HFFc6 (cell line): ENCODE data around the gene PLAAT5. TPM values are rescaled to one million over a fixed set of nuclear protein-coding genes. Genes with fewer than 3 reads are reported as not detected.

Experiments
- DNase-seq: peaks from one replicate; pipeline ENCODE4 v3.0.0-alpha.2; 2018
- H3K27ac Mint-ChIP-seq: 2 replicates; pipeline ENCODE4 v1.8.0; 2020; ENCODE audit warnings: mild to moderate bottlenecking, mixed read lengths
- H3K27me3 Mint-ChIP-seq: 2 replicates; pipeline ENCODE4 v1.8.0; 2021; ENCODE audit warnings: mild to moderate bottlenecking, moderate library complexity, mixed read lengths; ENCODE audit not compliant: insufficient read depth
- H3K36me3 Mint-ChIP-seq: 2 replicates; pipeline ENCODE4 v1.8.0; 2021; ENCODE audit warnings: low read depth, mixed read lengths
- H3K4me1 Mint-ChIP-seq: 2 replicates; pipeline ENCODE4 v1.8.0; 2020; ENCODE audit warnings: low read depth, mixed read lengths
- H3K4me3 Mint-ChIP-seq: 2 replicates; pipeline ENCODE4 v1.8.0; 2020; ENCODE audit warnings: mild to moderate bottlenecking, moderate library complexity, mixed read lengths
- H3K9me3 Mint-ChIP-seq: 2 replicates; pipeline ENCODE4 v1.8.0; 2020; ENCODE audit warnings: mild to moderate bottlenecking, mixed read lengths
- CTCF ChIP-seq: fragments of 200-600 bp; sonication (generic); IDR thresholded peaks from 2 replicates; pipeline ENCODE4 v1.5.0; 2021; ENCODE audit warnings: antibody characterized with exemption, mild to moderate bottlenecking
- total RNA-seq, 6 experiments: library from RNA; stranded (reverse); fragmentation: NEBNext Ultra II Directional; extraction: Animal tissue kit (Norgen Biotek cat#: 25700); gene quantifications; 2 replicates in 1 of 6; 3 replicates in 5 of 6; pipeline ENCODE4 v1.2.3, GENCODE V29; 2021

PLAAT5 gene
- total RNA-seq, 6 experiments from 2014 or later, result not detected

GRCh38 chr11:63478896-63479295 is 12.1 kb downstream of the PLAAT5 start:
- Mint-ChIP-seq H3K27ac (no peak overlapping the region), H3K36me3 (peaks cover 9% of the 10 kb centered on the region), H3K27me3 (peaks cover 13% of the 10 kb centered on the region; the same call in 1 of the 2 replicates), H3K4me3 (no peak overlapping the region), H3K4me1 (no peaks in the 10 kb centered on the region), H3K9me3 (peaks cover 11% of the 10 kb centered on the region)
- TF ChIP-seq CTCF, result peak; percentile 94
- peak; percentile 66 for DNase-seq

DNA sequence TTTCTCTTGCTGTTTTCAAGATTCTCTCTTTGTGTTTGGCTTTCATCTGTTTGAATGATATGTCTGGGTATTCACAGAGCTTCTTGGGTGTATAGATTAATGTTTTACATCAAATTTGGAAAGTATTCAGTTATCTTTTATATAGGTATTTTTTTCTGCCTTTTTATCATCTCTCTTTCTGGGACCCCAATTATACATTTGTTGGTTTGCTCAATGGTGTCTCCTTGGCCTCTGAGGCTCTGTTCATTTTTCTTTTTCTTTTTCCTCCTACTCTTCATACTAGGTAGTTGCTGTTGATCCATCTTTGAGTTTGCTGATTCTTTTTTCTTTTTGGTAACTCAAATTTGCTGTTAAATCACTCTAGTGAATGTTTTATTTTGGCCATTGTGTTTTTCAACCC is 14.3 kb downstream of the PLAAT5 start:
- H3K27ac Mint-ChIP-seq, result no peak overlapping the region
- H3K36me3 Mint-ChIP-seq, result peaks cover 9% of the 10 kb centered on the region
- peaks cover 17% of the 10 kb centered on the region for H3K9me3 Mint-ChIP-seq
- H3K4me1 Mint-ChIP-seq, result no peaks in the 10 kb centered on the region
- no peak for DNase-seq
- no peak overlapping the region for H3K4me3 Mint-ChIP-seq
- peaks cover 11% of the 10 kb centered on the region for H3K27me3 Mint-ChIP-seq
- no peak for TF ChIP-seq CTCF

GRCh38 chr11:63472372-63472771 is 18.6 kb downstream of the PLAAT5 start:
- no peak for TF ChIP-seq CTCF
- Mint-ChIP-seq H3K27ac (no peak overlapping the region), H3K27me3 (peaks cover 7% of the 10 kb centered on the region), H3K9me3 (peaks cover 31% of the 10 kb centered on the region), H3K36me3 (peaks cover 9% of the 10 kb centered on the region), H3K4me3 (no peak overlapping the region), H3K4me1 (no peaks in the 10 kb centered on the region)
- no peak for DNase-seq

- H3K4me1 Mint-ChIP-seq, result no peaks in the 10 kb centered on the region
- DNase-seq, result no peak
- no peak overlapping the region for H3K4me3 Mint-ChIP-seq
- peaks cover 12% of the 10 kb centered on the region for H3K27me3 Mint-ChIP-seq
- peaks cover 19% of the 10 kb centered on the region for H3K9me3 Mint-ChIP-seq
- H3K36me3 Mint-ChIP-seq, result no peaks in the 10 kb centered on the region; the same call in 1 of the 2 replicates
- H3K27ac Mint-ChIP-seq, result no peak overlapping the region
- no peak for TF ChIP-seq CTCF
These were observed 20.7 kb downstream of the PLAAT5 start for GRCh38 chr11:63470311-63470710.

- Mint-ChIP-seq H3K36me3 (no peaks in the 10 kb centered on the region), H3K27me3 (peaks cover 18% of the 10 kb centered on the region), H3K27ac (no peak overlapping the region), H3K4me3 (no peak overlapping the region), H3K9me3 (no peaks in the 10 kb centered on the region), H3K4me1 (no peaks in the 10 kb centered on the region)
- TF ChIP-seq CTCF, result no peak
- DNase-seq, result no peak
These were observed 28.8 kb downstream of the PLAAT5 start for GRCh38 chr11:63462137-63462536.

DNA sequence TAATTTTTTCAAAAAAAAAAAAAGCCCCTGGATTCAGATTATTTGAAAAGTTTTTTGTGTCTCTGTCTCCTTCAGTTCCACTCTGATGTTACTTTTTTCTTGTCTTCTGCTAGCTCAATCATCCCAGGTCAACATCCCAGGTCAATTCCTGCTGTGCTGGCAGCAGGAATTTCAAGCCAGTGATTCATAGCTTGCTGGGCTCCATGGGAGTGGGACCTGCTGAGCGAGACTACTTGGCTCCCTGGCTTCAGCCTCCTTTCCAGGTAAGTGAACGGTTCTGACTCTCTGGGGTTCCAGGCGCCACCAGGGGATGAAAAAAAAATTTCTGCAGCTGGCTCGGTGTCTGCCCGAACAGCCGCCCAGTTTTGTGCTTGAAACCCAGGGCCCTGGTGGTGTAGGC is 31.4 kb downstream of the PLAAT5 start:
- Mint-ChIP-seq H3K36me3 (no peaks in the 10 kb centered on the region), H3K27ac (no peak overlapping the region), H3K4me1 (no peaks in the 10 kb centered on the region), H3K27me3 (peaks cover 11% of the 10 kb centered on the region), H3K9me3 (no peaks in the 10 kb centered on the region), H3K4me3 (no peak overlapping the region)
- no peak for DNase-seq
- no peak for TF ChIP-seq CTCF
